Naive B cell (primary cell): Measurements from ENCODE around the gene MCC. TPM values are rescaled to one million over a fixed set of nuclear protein-coding genes. Genes with fewer than 3 reads are reported as not detected.

ENCODE experiments used
- ATAC-seq, 2 donors: fragments of 150-1000 bp; cut with Tn5 transposase; 2 replicates each; pipeline ENCODE4 v1.10.0; 2021; ENCODE audit warnings: low read depth in 2 of 2, mild to moderate bottlenecking in 2 of 2, moderate library complexity in 2 of 2
- DNase-seq: peaks from one replicate; pipeline ENCODE4 v3.0.0; 2022
- H3K27ac Mint-ChIP-seq, 6 donors: one replicate each; pipeline ENCODE4 v1.8.0; 2020 to 2022; ENCODE audit warnings: mild to moderate bottlenecking in 6 of 6, mixed read lengths in 6 of 6, moderate library complexity in 5 of 6, inconsistent platforms in 2 of 6
- H3K27me3 Mint-ChIP-seq, 3 donors: one replicate each; pipeline ENCODE4 v1.8.0; 2021 to 2022; ENCODE audit warnings: mixed read lengths in 3 of 3, mild to moderate bottlenecking in 1 of 3
- H3K36me3 Mint-ChIP-seq, 2 donors: one replicate each; pipeline ENCODE4 v1.8.0; 2020 to 2022; ENCODE audit warnings: mixed read lengths in 2 of 2, inconsistent platforms in 1 of 2, mild to moderate bottlenecking in 1 of 2
- H3K4me1 Mint-ChIP-seq, 3 donors: one replicate each; pipeline ENCODE4 v1.8.0; 2020 to 2022; ENCODE audit warnings: mixed read lengths in 3 of 3, inconsistent platforms in 1 of 3, mild to moderate bottlenecking in 1 of 3, moderate library complexity in 1 of 3
- H3K4me3 Mint-ChIP-seq, 8 donors: one replicate each; pipeline ENCODE4 v1.8.0; 2020 to 2022; ENCODE audit warnings: mild to moderate bottlenecking in 8 of 8, mixed read lengths in 8 of 8, moderate library complexity in 8 of 8, inconsistent platforms in 2 of 8
- H3K9me3 Mint-ChIP-seq, 7 donors: one replicate each; pipeline ENCODE4 v1.8.0; 2020 to 2022; ENCODE audit warnings: mixed read lengths in 7 of 7, mild to moderate bottlenecking in 5 of 7, inconsistent platforms in 2 of 7, moderate library complexity in 1 of 7
- polyA plus RNA-seq, 6 donors: library from polyadenylated mRNA; unstranded; fragments of 300-500 nt; fragmentation: Illumina TruSeq; gene quantifications; one replicate each; pipeline ENCODE4 v1.2.3, GENCODE V29; 2021; ENCODE audit warnings: low read depth in 6 of 6

Gene MCC
- polyA plus RNA-seq, 6 donors from 2014 or later: 0.16 to 0.56 (median 0.31) TPM; not detected in 1

DNA sequence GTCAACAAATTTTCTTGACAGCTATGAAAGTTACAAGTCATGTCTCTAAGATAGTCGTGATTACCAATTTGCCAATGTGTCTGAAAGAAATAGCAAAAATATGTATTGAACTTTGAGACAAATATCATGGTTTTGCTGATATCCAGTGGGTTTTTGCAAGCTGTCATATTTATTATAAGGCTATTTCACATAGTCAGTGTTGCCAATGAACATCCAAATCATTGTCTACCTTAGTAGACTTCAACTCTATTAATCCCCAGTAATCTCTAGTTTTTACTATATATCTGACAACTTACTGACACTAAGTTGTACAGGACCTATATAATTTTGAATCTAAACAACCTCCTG, 256.6 kb downstream of the MCC start:
- no peak overlapping the region for H3K27ac Mint-ChIP-seq
- DNase-seq (no peak), ATAC-seq (no peak)
- H3K27me3 Mint-ChIP-seq: peaks cover 17 to 47% (median 30%) of the 10 kb centered on the region in 3 donors
- no peak overlapping the region for H3K4me3 Mint-ChIP-seq
- H3K9me3 Mint-ChIP-seq: no peaks in the 10 kb centered on the region
- no peaks in the 10 kb centered on the region for H3K4me1 Mint-ChIP-seq
- no peaks in the 10 kb centered on the region for H3K36me3 Mint-ChIP-seq

DNA sequence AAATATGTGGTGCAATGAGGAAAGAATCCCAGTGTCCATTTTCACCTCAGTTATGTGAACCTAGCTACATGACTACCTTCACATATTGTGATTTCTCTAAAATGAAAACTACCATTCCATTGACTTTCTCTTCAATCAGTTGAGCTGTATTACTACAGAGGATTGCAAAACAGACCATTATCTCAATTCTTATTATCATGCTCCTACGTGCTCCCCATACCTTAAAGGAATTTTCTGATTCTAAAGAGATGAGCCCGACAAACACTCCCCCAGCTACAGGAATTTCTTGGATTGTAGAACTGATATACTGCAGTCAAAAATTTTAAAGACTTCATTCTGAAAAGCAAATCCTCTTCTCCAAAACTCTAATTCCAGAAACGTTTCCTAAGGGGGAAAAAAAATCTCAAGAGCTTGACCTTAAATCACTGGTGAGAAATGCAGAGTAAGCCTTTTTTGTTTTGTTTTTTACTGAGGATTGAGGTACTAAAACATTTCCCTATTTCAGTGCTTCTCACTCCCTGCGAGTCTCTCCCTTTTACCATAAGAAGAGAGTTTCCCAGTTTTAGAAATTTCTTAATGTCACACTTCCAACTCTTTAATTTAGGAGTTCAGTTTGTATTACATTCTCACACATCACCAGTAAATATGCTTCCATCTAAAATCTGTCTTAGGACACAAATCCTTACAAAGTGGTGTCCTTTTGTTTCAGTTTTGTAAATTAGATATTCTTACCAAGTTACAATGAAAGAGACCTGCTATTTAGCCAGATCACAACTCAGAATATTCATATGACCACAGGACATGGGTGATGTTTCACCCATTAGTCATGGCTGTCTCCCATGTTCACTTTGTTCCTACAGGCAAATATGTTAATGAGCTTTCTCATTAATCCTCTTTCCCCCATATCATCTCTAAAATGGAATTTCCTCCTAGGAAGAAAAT, 257.3 kb downstream of the MCC start:
- no peak for DNase-seq
- no peak for ATAC-seq
- H3K4me3 Mint-ChIP-seq: no peak overlapping the region
- no peaks in the 10 kb centered on the region for H3K9me3 Mint-ChIP-seq
- no peaks in the 10 kb centered on the region for H3K36me3 Mint-ChIP-seq
- no peak overlapping the region for H3K27ac Mint-ChIP-seq
- peaks cover 15 to 42% (median 30%) of the 10 kb centered on the region in 3 donors for H3K27me3 Mint-ChIP-seq
- H3K4me1 Mint-ChIP-seq: no peaks in the 10 kb centered on the region

DNA sequence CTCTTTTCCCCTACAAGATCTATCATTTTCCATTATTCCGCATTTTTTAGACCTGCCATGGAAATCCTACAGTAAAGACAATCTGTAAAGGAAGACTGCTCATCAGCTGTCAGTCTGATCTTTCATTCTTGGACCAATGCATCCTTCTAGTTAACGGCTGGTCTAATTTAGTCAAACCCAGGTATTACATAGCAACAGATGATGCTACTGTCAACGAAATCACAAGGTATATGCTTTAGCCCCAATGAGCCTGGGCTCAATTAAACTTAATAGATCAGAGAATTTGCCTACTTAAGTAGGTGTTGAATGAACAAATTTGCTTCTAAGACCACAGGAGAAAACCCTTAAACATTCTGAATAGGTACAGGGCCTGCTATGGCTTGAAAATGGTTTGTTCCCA, 260.5 kb downstream of the MCC start:
- H3K9me3 Mint-ChIP-seq: no peaks in the 10 kb centered on the region
- H3K4me3 Mint-ChIP-seq: no peak overlapping the region
- H3K27me3 Mint-ChIP-seq: peaks cover 25 to 47% (median 33%) of the 10 kb centered on the region in 3 donors
- no peaks in the 10 kb centered on the region for H3K36me3 Mint-ChIP-seq
- DNase-seq (no peak), ATAC-seq (no peak)
- H3K4me1 Mint-ChIP-seq: no peaks in the 10 kb centered on the region
- no peak overlapping the region for H3K27ac Mint-ChIP-seq

DNA sequence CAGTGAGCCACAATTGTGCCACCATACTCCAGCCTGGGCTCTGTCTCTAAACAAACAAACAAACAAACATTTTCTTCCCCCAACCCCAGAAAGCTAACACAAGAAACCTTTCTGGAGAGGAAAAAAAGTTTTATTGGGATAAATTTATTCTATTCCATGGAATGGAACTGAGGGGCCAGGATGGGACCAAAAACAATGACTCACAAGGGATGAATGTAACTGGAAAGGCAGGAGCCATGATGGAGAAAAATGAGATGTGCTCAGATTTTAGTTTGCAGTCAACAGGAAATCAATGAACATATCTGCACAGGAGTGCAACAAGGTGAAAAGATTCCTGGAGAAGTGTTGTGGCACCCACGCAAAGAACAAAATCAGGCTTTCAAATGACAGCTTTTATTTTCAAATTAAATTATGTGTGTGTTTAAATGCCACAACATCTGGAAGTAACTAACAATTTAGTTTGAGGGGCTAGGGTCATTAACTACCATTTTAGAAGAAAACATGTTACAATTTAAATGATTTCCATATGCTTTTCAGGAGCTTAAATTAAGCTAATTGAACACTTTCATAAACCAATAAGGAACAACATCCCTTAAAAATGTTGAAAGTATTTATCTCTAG, 262.0 kb downstream of the MCC start:
- peaks cover 29 to 44% (median 32%) of the 10 kb centered on the region in 3 donors for H3K27me3 Mint-ChIP-seq
- H3K4me1 Mint-ChIP-seq: no peaks in the 10 kb centered on the region
- H3K4me3 Mint-ChIP-seq: no peak overlapping the region
- no peak for ATAC-seq
- no peaks in the 10 kb centered on the region for H3K36me3 Mint-ChIP-seq
- no peak for DNase-seq
- no peak overlapping the region for H3K27ac Mint-ChIP-seq
- no peaks in the 10 kb centered on the region for H3K9me3 Mint-ChIP-seq

DNA sequence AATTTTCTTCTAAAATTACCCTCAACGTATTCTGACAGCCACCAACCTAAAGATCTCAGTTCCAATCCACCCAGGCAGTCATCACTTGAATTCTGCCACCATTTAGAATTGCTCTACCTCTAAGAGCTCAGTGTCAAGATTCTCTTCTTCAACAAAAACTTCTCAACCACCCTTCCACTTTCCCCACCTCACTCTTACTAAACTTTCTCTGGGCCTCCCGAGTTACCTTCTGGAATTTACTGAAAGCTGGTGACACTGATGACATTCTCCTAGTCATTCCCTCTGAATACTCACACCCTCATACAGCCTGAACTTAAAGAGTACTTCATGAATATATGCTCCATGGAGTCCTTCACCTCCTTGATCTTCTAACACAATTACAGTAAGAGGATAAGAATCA, 263.0 kb downstream of the MCC start:
- DNase-seq (no peak), ATAC-seq (no peak)

DNA sequence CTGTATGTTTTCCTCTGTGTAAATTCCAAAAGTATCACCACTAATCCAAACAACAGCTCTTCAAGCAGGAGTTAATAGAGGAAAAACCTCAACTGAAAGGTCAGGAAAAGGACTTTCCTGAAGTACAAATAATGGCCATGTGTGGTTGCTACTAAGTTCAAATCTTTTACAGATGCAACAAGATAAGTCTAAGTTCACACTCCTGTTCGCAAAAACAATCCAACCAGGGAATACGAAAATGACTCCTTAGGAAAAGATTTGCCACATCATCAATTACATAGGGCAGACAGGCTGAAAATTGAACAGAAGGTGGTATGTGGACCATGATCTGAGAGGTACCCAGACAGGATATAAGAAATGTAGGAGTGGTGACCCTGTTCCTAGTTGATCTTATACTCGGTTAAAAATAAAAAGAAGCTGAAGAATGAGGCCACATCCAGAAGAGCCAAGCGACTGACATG, 263.6 kb downstream of the MCC start:
- no peak for DNase-seq
- no peaks in the 10 kb centered on the region for H3K36me3 Mint-ChIP-seq
- no peaks in the 10 kb centered on the region for H3K4me1 Mint-ChIP-seq
- H3K9me3 Mint-ChIP-seq: no peaks in the 10 kb centered on the region
- no peak overlapping the region for H3K27ac Mint-ChIP-seq
- no peak overlapping the region for H3K4me3 Mint-ChIP-seq
- ATAC-seq: no peak
- H3K27me3 Mint-ChIP-seq: peaks cover 25 to 39% (median 29%) of the 10 kb centered on the region in 3 donors

More for the DNA sequence above, 263.0 kb downstream of the MCC start:
- Mint-ChIP-seq H3K27me3 (peaks cover 25 to 39% (median 29%) of the 10 kb centered on the region in 3 donors), H3K36me3 (no peaks in the 10 kb centered on the region), H3K4me1 (no peaks in the 10 kb centered on the region), H3K27ac (no peak overlapping the region), H3K9me3 (no peaks in the 10 kb centered on the region), H3K4me3 (no peak overlapping the region)

DNA sequence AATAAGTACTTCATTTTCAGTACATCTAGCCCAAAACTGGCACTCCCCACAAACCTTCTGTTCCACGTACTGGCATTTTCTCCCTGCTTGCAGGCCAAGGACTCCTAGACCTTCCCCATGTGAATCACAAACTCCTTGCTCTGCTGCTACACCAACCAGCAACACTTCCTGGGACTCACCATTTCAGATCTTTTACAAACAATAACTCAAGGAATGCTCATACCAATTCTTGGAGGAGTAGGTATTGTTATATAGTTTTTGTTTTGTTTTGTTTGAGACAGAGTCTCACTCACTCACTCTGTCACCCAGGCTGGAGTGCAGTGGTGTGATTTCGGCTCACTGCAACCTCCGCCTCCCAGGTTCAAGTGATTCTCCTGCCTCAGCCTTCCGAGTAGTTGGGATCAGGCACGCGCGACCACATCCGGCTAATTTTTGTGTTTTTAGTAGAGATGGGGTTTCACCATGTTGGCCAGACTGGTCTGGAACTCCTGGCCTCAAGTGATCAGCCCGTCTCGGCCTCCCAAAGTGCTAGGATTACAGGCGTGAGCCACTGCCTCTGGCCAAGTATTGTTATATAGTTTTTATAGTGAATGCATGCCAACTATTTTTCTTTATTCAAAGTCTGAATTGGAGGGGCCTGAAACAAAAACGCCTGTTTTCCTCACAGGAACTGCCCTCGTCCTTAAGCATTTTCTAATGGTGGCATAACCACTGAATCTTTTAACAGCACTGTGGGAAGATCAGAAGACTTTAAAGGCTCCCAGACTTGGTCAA, 264.2 kb downstream of the MCC start:
- Mint-ChIP-seq H3K27me3 (peaks cover 24 to 36% (median 28%) of the 10 kb centered on the region in 3 donors), H3K4me3 (no peak overlapping the region), H3K27ac (no peak overlapping the region), H3K4me1 (no peaks in the 10 kb centered on the region), H3K9me3 (no peaks in the 10 kb centered on the region), H3K36me3 (no peaks in the 10 kb centered on the region)
- DNase-seq (no peak), ATAC-seq (no peak)

DNA sequence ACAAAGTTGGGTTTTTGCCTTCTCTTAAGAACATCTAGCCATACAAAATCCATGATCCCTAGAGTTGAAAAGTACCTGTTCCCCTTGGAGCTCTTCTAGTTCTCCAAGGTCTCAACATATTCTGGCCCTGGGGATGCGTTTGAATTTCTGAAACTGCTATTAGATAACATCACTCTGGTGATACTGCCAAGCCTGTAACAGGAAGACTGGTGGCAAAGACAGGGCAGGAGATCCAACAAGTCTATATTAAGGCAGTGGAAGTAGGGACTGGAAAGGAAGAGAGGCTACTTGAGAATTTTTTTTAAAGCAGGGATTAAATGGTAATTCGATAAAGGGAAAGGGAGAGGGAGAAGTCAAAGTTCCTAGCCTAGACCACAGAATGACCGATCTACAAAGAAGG, 264.9 kb downstream of the MCC start:
- peaks cover 18 to 29% (median 21%) of the 10 kb centered on the region in 3 donors for H3K27me3 Mint-ChIP-seq
- no peaks in the 10 kb centered on the region for H3K9me3 Mint-ChIP-seq
- no peaks in the 10 kb centered on the region for H3K36me3 Mint-ChIP-seq
- no peak overlapping the region for H3K4me3 Mint-ChIP-seq
- H3K4me1 Mint-ChIP-seq: no peaks in the 10 kb centered on the region
- ATAC-seq: no peak
- no peak overlapping the region for H3K27ac Mint-ChIP-seq
- no peak for DNase-seq

DNA sequence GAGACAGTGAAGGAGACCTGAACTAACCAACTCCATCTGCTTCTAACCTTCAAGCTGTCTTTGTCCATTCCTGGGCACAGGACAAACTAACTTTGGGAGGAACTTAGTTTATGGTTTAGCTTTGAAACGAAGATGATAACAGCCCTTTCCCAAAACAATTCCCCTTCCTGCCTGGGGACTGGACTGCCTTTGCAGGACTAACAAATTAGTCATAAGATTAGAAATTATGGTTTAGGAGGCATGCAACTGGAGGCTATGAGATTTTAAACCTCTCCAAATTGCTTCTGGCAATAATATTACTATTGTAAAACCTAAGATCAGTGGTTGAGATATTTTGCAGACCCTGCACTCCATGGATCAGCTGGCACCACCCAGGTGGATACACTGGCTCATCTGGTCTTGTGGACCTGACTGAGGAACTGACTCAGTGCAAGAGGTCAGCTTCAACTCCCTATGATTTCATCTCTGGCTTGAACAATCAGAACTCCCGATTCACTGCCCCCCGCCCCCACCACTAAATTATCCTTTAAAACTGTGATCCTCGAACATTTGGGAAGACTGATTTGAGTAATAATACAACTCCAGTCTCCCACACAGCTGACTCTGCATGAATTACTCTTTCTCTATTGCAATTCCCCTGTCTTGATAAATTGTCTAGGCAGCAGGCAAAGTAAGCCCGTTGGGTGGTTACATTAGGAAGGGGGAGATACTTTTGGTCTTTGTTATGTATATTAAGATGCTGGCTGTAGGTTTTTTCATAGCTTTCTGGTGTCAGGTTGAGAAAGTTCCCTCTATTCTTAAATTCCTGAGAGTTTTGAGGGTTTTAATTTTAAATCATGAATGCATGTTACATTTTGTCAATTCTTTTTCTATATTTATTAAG, 266.7 kb downstream of the MCC start:
- H3K27ac Mint-ChIP-seq: no peak overlapping the region
- no peaks in the 10 kb centered on the region for H3K9me3 Mint-ChIP-seq
- no peaks in the 10 kb centered on the region for H3K4me1 Mint-ChIP-seq
- peaks cover 20 to 25% (median 24%) of the 10 kb centered on the region in 3 donors for H3K27me3 Mint-ChIP-seq
- no peak for DNase-seq
- H3K4me3 Mint-ChIP-seq: no peak overlapping the region
- no peaks in the 10 kb centered on the region for H3K36me3 Mint-ChIP-seq
- no peak for ATAC-seq

DNA sequence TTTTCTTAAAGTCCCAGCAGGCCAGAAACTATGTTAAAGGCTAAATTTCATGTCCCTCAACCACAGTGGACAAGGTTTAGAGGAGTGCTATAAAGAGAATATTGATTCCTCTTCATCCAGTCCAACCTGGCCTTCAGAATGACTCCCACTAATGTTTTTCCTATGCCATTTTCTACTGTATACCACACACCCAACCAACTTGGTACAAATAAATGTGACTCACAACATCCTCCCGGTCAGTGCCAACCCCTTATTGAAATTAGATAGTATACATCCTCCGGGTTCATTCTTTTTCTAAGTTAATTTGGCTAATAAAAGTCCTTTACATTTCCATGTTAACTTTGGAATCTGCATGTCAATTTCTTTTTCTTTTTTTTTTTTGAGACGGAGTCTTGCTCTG, 268.6 kb downstream of the MCC start:
- Mint-ChIP-seq H3K36me3 (no peaks in the 10 kb centered on the region), H3K4me1 (no peaks in the 10 kb centered on the region), H3K27me3 (peaks cover 14 to 23% (median 18%) of the 10 kb centered on the region in 3 donors), H3K27ac (no peak overlapping the region), H3K4me3 (no peak overlapping the region), H3K9me3 (no peaks in the 10 kb centered on the region)
- no peak for ATAC-seq
- DNase-seq: no peak

DNA sequence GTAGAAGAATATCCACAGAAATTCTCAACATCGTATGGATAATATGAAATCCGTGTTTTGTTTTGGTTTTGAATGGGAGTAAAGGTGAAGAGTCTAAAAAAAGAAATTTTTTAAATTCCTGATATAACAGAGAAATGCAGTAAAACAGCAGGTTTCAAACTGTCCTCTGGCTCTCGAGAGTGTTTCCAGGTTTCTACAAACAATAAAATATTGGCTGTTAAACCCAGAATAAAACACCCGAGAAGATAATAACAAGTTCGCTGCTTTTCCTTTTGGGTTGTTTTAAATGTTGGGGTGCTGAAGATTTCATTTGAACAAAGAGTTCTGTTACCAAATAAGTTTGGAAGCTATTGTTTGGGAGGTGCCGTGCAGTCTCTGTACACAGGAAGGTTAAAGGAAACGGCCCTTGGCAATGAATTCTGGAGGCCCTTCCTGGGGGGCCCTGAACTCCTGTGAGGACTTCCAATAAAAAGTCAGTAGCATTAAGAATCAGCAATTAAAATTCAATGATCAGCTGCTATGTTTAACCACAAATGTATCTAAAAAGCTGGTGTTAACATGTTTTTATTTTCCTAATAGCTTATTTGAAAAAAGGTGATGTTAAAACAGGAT, 269.2 kb downstream of the MCC start:
- ATAC-seq: no peak
- Mint-ChIP-seq H3K4me3 (no peak overlapping the region), H3K4me1 (no peaks in the 10 kb centered on the region), H3K9me3 (no peaks in the 10 kb centered on the region), H3K36me3 (no peaks in the 10 kb centered on the region), H3K27me3 (peaks cover 13 to 23% (median 18%) of the 10 kb centered on the region in 3 donors), H3K27ac (no peak overlapping the region)
- no peak for DNase-seq

DNA sequence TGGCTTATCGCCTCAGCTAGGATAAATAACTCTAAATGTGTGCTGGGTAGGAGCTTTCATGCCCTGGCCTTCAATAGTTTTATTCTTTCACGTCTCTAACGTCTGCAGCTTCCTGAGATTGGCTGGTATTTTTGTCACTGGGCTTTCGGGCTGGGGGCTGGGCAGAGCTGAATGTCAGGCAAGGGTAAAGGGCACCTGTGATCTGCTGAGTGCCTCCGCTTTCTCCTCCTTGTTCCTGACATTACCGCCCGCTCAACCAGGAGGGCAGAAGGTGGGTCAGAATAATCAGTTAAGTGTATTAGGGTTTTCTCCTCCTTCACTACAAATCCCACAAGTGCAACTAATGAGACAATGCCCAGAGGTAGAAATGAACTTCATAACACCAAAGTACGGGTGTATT, 270.1 kb downstream of the MCC start:
- Mint-ChIP-seq H3K27ac (no peak overlapping the region), H3K36me3 (no peaks in the 10 kb centered on the region), H3K4me3 (no peak overlapping the region), H3K4me1 (no peaks in the 10 kb centered on the region), H3K9me3 (no peaks in the 10 kb centered on the region), H3K27me3 (peaks cover 7 to 18% (median 17%) of the 10 kb centered on the region in 3 donors)
- ATAC-seq (no peak), DNase-seq (no peak)
